ENCODE results near the gene ARAP3. TPM values are rescaled to one million over a fixed set of nuclear protein-coding genes. Genes with fewer than 3 reads are reported as not detected.
"Not testable (repeated sequence)": the region's sequence is repeated elsewhere in the genome, so short reads cannot be mapped to it uniquely, and the experiment has no call there.

The ARAP3 gene
- total RNA-seq, 1 experiment from 2014 or later: 2.5 TPM

- no peak overlapping the region for H3K27ac ChIP-seq (ENCODE audit: low read length)
- no peaks in the 10 kb centered on the region; the same call in 1 of the 2 replicates for H3K36me3 ChIP-seq (ENCODE audit: control insufficient read depth, insufficient read depth, low read length)
- POLR2A ChIA-PET: no interaction called here
- no peaks in the 10 kb centered on the region for H3K9me3 ChIP-seq (ENCODE audit: control insufficient read depth, insufficient read depth, low read depth, low read length)
- in situ Hi-C loops (cut with HindIII; ENCODE audit: low pct_unique_long_range_greater_than_20kb, low sequenced_read_pairs) (no loop called here), intact Hi-C loops (cut with micrococcal nuclease; ENCODE audit: unreplicated experiment) (no loop called here)
- H3K27me3 ChIP-seq (ENCODE audit: control insufficient read depth, insufficient read depth, low read length): no peaks in the 10 kb centered on the region
- BruUV-seq (replicated peaks): no TSS peak
- DNase-seq (ENCODE audit: low read depth, low spot score): no peak
- peaks cover 16% of the 10 kb centered on the region; the same call in 1 of the 2 replicates for H3K4me1 ChIP-seq (ENCODE audit: control insufficient read depth, insufficient read depth, low read length)
- CTCF ChIA-PET: no interaction called here
- H3K4me3 ChIP-seq (ENCODE audit: low read depth in 2 of 2, low read length in 2 of 2): no peak overlapping the region
- TF ChIP-seq SIN3A (IDR thresholded peaks at IDR 0.05; ENCODE audit: borderline replicate concordance, insufficient read depth, low read depth, low read length) (no peak), REST (IDR thresholded peaks at IDR 0.05; ENCODE audit: insufficient read depth in 1 of 2, low read depth in 2 of 2, low read length in 1 of 2) (no peak), CTCF (IDR thresholded peaks at IDR 0.05) (no peak), POLR2AphosphoS5 (IDR thresholded peaks at IDR 0.05; ENCODE audit: low read depth, low read length) (no peak), TCF7L2 (IDR thresholded peaks at IDR 0.05; ENCODE audit: low read depth, low read length) (no peak)
- ATAC-seq: no peak
Measured at GRCh38 chr5:141611289-141611688, 70.7 kb downstream of the ARAP3 start.

GRCh38 chr5:141609921-141610320 lies 72.1 kb downstream of the ARAP3 start:
- intact Hi-C loops (cut with micrococcal nuclease; ENCODE audit: unreplicated experiment); in situ Hi-C loops (cut with HindIII; ENCODE audit: low pct_unique_long_range_greater_than_20kb, low sequenced_read_pairs): not testable (repeated sequence)

GRCh38 chr5:141609044-141609443 lies 73.0 kb downstream of the ARAP3 start:
- Histone ChIP-seq H3K27ac (ENCODE audit: low read length) (no peak overlapping the region), H3K4me1 (ENCODE audit: control insufficient read depth, insufficient read depth, low read length) (peaks cover 17% of the 10 kb centered on the region), H3K36me3 (ENCODE audit: control insufficient read depth, insufficient read depth, low read length) (no peaks in the 10 kb centered on the region; the same call in 1 of the 2 replicates), H3K27me3 (ENCODE audit: control insufficient read depth, insufficient read depth, low read length) (no peaks in the 10 kb centered on the region), H3K4me3 (ENCODE audit: low read depth in 2 of 2, low read length in 2 of 2) (no peak overlapping the region), H3K9me3 (ENCODE audit: control insufficient read depth, insufficient read depth, low read depth, low read length) (no peaks in the 10 kb centered on the region)
- in situ Hi-C loops (cut with HindIII; ENCODE audit: low pct_unique_long_range_greater_than_20kb, low sequenced_read_pairs): no loop called here
- CTCF ChIA-PET: interaction anchor here (0.6 kb wide), 1 partner anchor 25 kb away, joined by 5 read pairs; no protein-coding TSS in a partner anchor
- POLR2A ChIA-PET: no interaction called here
- DNase-seq (ENCODE audit: low read depth, low spot score): no peak
- ATAC-seq: no peak
- intact Hi-C loops (cut with micrococcal nuclease; ENCODE audit: unreplicated experiment): no loop called here
- no TSS peak for BruUV-seq (replicated peaks)
- TF ChIP-seq TCF7L2 (IDR thresholded peaks at IDR 0.05; ENCODE audit: low read depth, low read length): no peak
- TF ChIP-seq REST (IDR thresholded peaks at IDR 0.05; ENCODE audit: insufficient read depth in 1 of 2, low read depth in 2 of 2, low read length in 1 of 2): no peak
- no peak for TF ChIP-seq POLR2AphosphoS5 (IDR thresholded peaks at IDR 0.05; ENCODE audit: low read depth, low read length)
- TF ChIP-seq CTCF (IDR thresholded peaks at IDR 0.05): no peak
- TF ChIP-seq SIN3A (IDR thresholded peaks at IDR 0.05; ENCODE audit: borderline replicate concordance, insufficient read depth, low read depth, low read length): no peak

More at GRCh38 chr5:141609921-141610320, 72.1 kb downstream of the ARAP3 start:
- H3K4me1 ChIP-seq (ENCODE audit: control insufficient read depth, insufficient read depth, low read length): peaks cover 18% of the 10 kb centered on the region
- ATAC-seq; H3K36me3 ChIP-seq (ENCODE audit: control insufficient read depth, insufficient read depth, low read length); H3K4me3 ChIP-seq (ENCODE audit: low read depth in 2 of 2, low read length in 2 of 2); H3K27ac ChIP-seq (ENCODE audit: low read length); POLR2A ChIA-PET; DNase-seq (ENCODE audit: low read depth, low spot score); H3K9me3 ChIP-seq (ENCODE audit: control insufficient read depth, insufficient read depth, low read depth, low read length); H3K27me3 ChIP-seq (ENCODE audit: control insufficient read depth, insufficient read depth, low read length); BruUV-seq (replicated peaks): not testable (repeated sequence)
- CTCF ChIA-PET: interaction anchor here (1.1 kb wide), 1 partner anchor 9 kb away, joined by 3 read pairs; the partner anchor contains the start of gene DIAPH1
